ENCODE data around the gene CD81. TPM values are rescaled to one million over a fixed set of nuclear protein-coding genes. Genes with fewer than 3 reads are reported as not detected.
A peak's percentile ranks its signal among the peaks of the same experiment; 100 is the strongest.

Gene CD81
- total and polyA plus RNA-seq, 10 of the 15 experiments (the other 5 are each of a cell fraction or from before 2014, with no cell fraction given): 2.0 to 145 (median 57.2) TPM

DNA sequence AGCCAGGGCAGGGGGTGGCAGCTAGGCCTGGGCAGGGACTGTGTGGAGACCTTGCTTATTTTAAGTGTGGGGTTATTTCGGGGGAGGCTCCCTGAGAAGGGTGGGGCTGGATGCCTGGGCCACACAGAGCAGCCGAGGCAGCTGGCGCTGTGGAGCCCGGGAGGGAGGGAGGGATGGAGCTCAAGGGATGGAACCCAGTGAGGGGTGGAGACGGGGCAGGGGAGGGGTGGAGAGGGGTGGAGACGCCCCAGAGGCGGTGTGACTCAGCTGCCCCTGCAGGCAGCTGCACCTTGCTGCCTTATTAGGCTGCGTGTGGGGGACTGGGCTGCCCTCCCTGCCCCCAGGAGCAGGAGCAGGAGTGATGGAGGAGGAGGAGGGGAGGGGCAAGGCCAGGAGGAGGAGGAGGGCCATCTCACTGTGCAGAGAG, 13.6 kb downstream of the CD81 start:
- DNase-seq (ENCODE audit: low read depth, low spot score): no peak
- Histone ChIP-seq H3K79me2 (ENCODE audit: control insufficient read depth, insufficient read depth, low read length) (peaks cover 49% of the 10 kb centered on the region), H3K9ac (ENCODE audit: control insufficient read depth, insufficient read depth, low read length) (no peak overlapping the region), H3K4me2 (ENCODE audit: control insufficient read depth, insufficient read depth) (no peak overlapping the region), H4K20me1 (ENCODE audit: control insufficient read depth, insufficient read depth) (peaks cover 5% of the 10 kb centered on the region; the same call in 1 of the 2 replicates), H3K4me3 (no peak overlapping the region), H2AFZ (ENCODE audit: control insufficient read depth, low read depth, low read length) (no peak overlapping the region), H3K27me3 (replicated peaks in 1 of 2; ENCODE audit: control insufficient read depth in 2 of 2, insufficient read depth in 2 of 2, low read length in 1 of 2) (no peaks in the 10 kb centered on the region), H3K4me1 (ENCODE audit: control insufficient read depth, insufficient read depth, low read length) (peaks cover 67% of the 10 kb centered on the region), H3K9me3 (replicated peaks; ENCODE audit: control insufficient read depth, insufficient read depth, low read length) (no peaks in the 10 kb centered on the region), H3K27ac (ENCODE audit: control insufficient read depth, insufficient read depth) (no peak overlapping the region; the same call in 1 of the 2 replicates), H3K36me3 (ENCODE audit: control insufficient read depth in 2 of 2, insufficient read depth in 2 of 2, low read length in 1 of 2) (peaks cover 0 to 46% of the 10 kb centered on the region in 2 experiments; a peak in 3 of 4 replicates)
- no peak for ATAC-seq
- ChIA-PET SMC1A (ENCODE audit: uncharacterized antibody, unreplicated experiment) (no interaction called here), RAD21 (ENCODE audit: unreplicated experiment) (no interaction called here), POLR2A (no interaction called here), CTCF (no interaction called here)
- WGBS (ENCODE audit: insufficient coverage, insufficient replicate concordance, low lambda C conversion rate, missing lambda C conversion rate): 0% methylated on average over 3 of the region's 8 CpGs
- intact Hi-C loops (cut with micrococcal nuclease; ENCODE audit: unreplicated experiment) (no loop called here), in situ Hi-C loops (cut with MboI) (loop anchor here (25.0 kb wide), 1 partner anchor 1578 kb away; the partner anchor contains the start of genes PIDD1, PNPLA2 and RPLP2)
- BruUV-seq (replicated peaks): no TSS peak
- TF ChIP-seq IRF4 (IDR thresholded peaks at IDR 0.05; ENCODE audit: low read depth, low read length) (no peak), SRF (IDR thresholded peaks at IDR 0.05; ENCODE audit: low read depth in 2 of 2, low read length in 2 of 2) (peak in 1 of 2 experiments; percentile 75; a peak in 3 of 4 replicates), RCOR1 (conservative IDR thresholded peaks at IDR 0.05; ENCODE audit: low read depth, low read length) (no peak)
- no peak for FAIRE-seq

DNA sequence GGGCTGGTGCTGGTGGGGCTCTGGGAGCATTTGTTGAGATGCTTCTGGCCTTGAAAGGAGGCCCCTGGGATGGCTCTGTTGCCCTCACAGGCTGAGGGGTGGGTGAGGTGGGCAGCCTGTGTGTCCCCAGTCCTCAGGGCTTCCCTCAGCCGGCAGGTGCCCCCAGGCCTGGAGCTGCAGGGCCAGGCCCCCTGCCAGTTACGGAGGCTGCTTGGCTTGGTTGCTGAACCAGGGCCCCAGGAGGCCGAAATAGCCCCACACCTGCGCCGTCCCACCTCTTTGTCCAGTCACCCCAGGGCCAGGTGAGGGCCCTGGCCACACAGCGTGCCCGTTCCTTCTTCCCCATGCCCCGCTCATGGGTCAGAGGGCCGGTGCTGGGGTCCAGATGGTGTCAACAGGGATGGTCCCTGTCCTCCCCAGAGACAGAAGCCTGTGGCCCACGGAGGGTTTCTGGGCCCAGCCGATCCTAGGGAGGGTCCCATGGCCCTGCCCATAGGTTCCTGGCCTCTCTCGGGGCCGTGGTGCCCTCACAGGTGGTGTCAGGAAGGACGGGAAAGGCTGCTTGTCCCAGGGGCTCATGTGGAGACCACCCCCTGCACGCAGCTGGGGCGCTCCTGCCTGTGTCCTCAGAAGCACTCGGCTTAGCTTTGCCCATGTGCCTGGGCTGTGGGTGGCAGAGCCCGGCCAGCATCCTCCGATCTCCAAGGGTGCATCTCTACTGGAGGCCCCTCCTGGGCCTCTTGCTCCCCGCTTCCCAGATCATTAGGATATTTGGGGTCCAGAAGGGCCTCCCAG, 14.3 kb downstream of the CD81 start:
- ChIA-PET POLR2A (no interaction called here), CTCF (no interaction called here), RAD21 (ENCODE audit: unreplicated experiment) (no interaction called here), SMC1A (ENCODE audit: uncharacterized antibody, unreplicated experiment) (no interaction called here)
- no peak overlapping the region for H3K4me3 ChIP-seq
- H3K27ac ChIP-seq (ENCODE audit: control insufficient read depth, insufficient read depth): no peak overlapping the region
- in situ Hi-C loops (cut with MboI) (loop anchor here (25.0 kb wide), 1 partner anchor 1579 kb away; the partner anchor contains the start of genes PIDD1, PNPLA2 and RPLP2), intact Hi-C loops (cut with micrococcal nuclease; ENCODE audit: unreplicated experiment) (no loop called here)
- H3K36me3 ChIP-seq (ENCODE audit: control insufficient read depth in 2 of 2, insufficient read depth in 2 of 2, low read length in 1 of 2): peaks cover 0 to 50% of the 10 kb centered on the region in 2 experiments; a peak in 3 of 4 replicates
- H3K79me2 ChIP-seq (ENCODE audit: control insufficient read depth, insufficient read depth, low read length): peaks cover 42% of the 10 kb centered on the region
- ATAC-seq (no peak), DNase-seq (ENCODE audit: low read depth, low spot score) (no peak), FAIRE-seq (no peak)
- no peaks in the 10 kb centered on the region for H3K27me3 ChIP-seq (replicated peaks in 1 of 2; ENCODE audit: control insufficient read depth in 2 of 2, insufficient read depth in 2 of 2, low read length in 1 of 2)
- no TSS peak for BruUV-seq (replicated peaks)
- H2AFZ ChIP-seq (ENCODE audit: control insufficient read depth, low read depth, low read length): no peak overlapping the region
- H3K4me2 ChIP-seq (ENCODE audit: control insufficient read depth, insufficient read depth): no peak overlapping the region
- TF ChIP-seq BHLHE40 (IDR thresholded peaks at IDR 0.05; ENCODE audit: borderline replicate concordance in 1 of 2, low read depth in 2 of 2, low read length in 1 of 2) (no peak), HDGF (IDR thresholded peaks at IDR 0.05) (no peak), POLR2A (IDR thresholded peaks at IDR 0.05; ENCODE audit: low read depth, low read length) (0 out of 2 replicates have a peak, but pooled peaks have one; percentile 28)
- peaks cover 61% of the 10 kb centered on the region for H3K4me1 ChIP-seq (ENCODE audit: control insufficient read depth, insufficient read depth, low read length)
- H4K20me1 ChIP-seq (ENCODE audit: control insufficient read depth, insufficient read depth): peaks cover 3% of the 10 kb centered on the region; the same call in 1 of the 2 replicates
- H3K9ac ChIP-seq (ENCODE audit: control insufficient read depth, insufficient read depth, low read length): no peak overlapping the region
- WGBS (ENCODE audit: insufficient coverage, insufficient replicate concordance, low lambda C conversion rate, missing lambda C conversion rate): 62% methylated on average over 20 of the region's 20 CpGs
- H3K9me3 ChIP-seq (replicated peaks; ENCODE audit: control insufficient read depth, insufficient read depth, low read length): no peaks in the 10 kb centered on the region

All from GM12878 (cell line).